NOMO-1 treated with DMSO at 0.1 percent for 48 hours (cell line): ENCODE results near the gene NPHP1.
"Not testable (repeated sequence)": the region's sequence is repeated elsewhere in the genome, so short reads cannot be mapped to it uniquely, and the experiment has no call there.

Source experiments
- DNase-seq: peaks from one replicate; lab custom pipeline; 2025; ENCODE audit not compliant: unreplicated experiment; lab: John Stamatoyannopoulos, UW

Gene NPHP1

DNA sequence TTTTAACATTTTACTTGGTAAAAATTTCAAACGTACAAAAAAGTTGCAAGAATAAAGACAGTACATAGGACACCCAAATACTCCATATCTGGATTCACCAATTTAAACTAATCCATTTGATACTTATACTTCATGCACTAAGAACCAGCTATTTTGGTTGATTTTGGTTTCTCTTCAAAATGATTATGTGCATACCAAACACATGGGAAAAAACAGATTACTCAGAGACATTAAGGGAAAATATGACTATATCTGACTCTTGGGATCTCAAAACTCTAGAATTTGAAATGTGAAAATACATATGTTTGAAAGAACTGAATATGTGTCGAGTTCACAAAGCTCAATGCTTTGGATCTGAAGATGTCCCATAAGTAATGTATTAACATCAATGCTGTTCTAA is 73.6 kb downstream of the NPHP1 start:
- no peak for DNase-seq

DNA sequence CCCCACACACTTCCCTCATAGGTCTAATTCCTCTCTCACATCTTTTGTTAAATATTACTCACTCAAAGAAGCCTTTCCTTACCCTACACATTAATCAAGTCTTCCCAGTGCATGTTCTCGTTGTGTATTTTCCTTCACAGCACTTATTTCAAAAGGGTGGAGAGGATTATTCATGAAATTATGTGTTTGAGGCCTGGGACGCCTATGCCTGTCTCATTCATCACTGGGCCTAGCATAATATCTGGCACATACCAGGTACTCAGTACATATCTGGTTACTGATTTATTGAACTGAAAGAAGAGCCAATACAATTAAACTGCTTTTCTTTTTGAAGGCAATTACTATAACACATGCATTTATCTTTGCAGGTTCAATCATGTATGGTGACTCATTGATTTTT is 74.1 kb downstream of the NPHP1 start:
- DNase-seq = no peak

DNA sequence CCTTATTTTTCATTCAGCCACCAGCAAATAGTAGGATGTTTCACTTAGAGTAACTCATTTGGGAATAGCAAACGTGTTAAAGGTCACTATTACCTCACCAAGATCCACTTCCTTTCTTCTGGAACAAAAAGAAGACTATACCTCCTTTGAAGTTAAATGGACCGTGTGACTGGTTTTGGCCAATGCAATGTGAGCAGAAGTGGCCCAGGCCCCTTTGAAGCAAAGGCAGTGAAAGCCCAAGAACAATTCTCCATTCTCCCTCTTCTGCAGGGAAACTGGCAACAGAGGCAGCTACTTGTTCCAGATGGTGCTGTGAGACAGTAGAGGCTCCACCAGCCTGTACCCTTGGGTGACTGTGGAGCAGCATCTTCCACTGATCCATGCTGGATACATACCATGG is 77.9 kb downstream of the NPHP1 start:
- DNase-seq = no peak

DNA sequence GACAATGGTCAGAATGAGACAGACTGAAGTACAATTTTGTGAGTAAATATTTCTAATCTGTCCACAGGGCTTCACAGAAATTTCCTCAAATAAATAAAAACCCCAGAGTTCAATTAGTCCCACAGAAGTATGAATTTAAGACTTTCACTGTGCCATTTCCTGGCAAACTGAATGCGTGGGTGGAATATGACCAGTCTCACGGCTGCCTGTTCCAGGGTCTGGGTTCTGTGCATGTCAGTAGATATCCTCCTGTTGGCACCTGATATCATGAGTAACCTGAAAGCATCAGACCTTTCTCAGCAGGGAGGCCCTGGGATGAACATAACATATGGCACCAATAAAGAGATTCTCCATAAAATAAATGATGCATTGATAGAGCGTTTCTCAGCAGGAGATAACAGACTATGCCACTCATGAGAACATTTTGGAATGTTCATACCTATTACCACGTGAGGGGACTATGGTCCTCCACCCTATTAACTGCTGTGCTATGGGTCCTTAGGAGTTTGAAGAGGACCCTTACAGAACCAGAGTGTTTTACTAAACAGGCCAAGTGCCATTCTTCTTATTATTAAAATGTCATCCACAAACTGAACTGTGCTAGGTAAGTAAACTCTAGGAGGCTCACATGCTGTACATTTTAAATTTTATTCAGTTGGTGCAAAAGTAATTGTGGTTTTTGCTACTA is 78.6 kb downstream of the NPHP1 start:
- no peak for DNase-seq

DNA sequence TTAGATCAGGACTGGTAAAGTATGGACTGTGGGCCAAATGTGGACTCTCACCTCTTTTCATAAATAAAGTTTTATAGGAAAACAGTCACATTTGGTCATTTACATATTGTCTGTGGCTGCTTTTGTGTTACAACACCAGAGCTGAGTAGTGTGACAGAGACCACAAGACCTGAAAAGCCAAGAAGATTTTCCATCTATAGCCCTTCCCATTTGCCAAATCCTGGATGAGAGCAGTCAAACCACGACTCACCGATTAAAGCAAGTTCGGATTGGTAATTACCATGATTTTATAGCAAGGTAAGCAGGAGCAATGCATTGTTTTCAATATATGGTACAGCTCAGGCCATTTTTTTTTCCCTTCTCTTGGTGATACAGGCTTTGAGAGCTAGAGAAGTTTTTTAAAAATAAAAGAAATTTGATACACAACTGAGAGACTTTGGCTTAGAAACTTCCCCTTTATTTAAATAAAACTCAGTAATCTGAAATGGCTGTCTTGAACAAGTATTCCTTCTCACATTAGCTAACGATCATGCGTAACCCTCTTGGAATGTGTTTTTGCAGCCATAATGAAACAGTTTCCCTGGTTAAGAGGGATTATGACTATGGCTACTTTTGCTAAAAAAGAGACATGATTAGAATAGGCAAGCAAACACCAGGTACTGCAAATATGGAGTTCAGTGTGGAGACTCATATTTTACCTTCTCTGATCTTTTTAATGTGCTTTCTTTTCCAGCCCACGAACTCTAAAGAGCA is 79.7 kb downstream of the NPHP1 start:
- no peak for DNase-seq

- DNase-seq = no peak
Measured at GRCh38 chr2:110124038-110124825, 80.6 kb downstream of the NPHP1 start.

GRCh38 chr2:110121592-110121991 is 83.2 kb downstream of the NPHP1 start:
- no peak for DNase-seq

DNA sequence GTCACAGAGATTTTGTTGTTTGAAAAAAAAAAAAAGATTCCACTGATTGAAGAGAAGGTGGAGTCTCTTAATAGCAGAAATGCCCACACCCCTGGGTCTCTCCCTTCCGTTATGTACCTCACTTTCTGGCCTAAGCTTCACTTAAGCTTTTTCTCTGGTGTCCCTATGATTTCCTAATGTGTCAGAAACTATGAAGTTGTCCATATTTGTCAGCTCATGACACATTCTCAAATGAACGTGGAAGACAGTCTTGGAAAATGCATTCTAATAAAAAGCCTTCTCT is 83.8 kb downstream of the NPHP1 start:
- DNase-seq = no peak

DNA sequence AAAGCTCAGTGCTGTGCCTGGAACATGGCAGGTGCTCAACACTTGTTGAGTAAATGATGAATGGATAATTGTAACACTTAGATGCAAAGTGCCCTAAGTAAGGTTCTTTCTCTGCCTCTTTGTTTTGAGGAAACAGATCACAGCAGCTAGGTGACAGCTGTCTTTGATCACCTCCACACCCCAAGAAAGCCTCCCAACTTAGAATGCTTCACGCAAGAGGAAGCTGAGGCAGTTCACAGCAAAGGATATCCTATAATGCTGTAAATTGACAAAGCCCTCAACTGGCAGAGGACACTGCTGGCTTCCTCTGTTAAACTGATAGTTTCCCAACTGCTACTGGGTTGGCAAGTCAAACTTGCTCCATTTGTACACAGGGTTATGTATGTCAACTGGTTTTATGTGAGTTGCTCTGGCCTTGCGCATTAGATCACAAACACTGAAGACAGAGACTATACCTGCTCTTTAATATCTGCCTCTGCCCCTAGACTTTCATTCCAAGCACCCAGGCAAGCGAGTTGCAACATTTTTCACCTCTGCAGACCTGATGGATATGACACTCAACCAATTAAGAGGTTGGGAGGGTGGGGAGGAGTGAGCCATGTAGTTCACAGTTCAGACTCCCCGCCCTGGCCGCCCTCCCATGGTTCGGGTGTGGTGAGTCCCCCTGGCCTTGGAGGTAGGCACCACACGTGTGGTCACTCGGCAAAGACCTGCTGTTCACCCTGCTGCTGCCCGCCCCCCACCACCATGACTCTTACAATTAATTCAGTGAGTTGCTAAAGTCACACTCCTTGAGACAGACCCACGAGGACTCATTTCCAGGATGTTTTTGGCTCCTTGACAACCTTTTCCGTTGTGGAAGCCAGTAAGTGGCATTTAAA is 84.4 kb downstream of the NPHP1 start:
- no peak for DNase-seq

DNA sequence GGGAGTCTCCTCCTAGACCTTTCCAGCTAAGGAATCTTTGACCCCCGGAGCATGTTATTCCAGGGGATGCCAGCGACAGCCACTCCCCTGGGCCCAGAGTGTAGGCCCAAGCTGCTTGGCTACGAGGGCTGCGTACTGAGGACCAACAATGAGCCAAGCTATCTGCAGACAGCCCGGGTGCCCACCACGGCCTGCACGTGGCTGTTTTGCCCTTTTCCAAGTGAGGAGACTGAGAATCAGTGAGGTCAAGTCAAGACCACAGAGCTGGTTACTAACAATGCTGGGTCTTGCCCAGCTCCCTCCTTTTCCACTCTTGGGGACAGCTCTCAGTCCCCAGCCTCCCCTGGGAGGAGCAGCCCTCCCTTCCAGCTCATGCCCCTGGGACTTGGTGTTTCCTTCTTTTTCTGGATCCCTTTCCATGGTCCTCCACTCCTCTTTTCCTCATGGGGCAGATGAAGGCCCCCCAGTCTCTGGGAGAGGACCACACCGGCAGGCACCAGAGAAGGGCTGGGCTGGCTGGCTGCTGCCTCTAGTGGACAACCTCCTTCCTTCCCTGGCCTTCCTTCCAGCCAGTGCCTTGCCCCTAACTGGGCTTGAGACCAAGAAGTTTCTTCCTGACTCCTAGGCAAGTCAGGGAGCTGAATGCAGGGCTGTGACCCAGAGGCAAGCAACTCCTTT is 88.6 kb downstream of the NPHP1 start:
- DNase-seq = no peak

- no peak for DNase-seq
Measured at GRCh38 chr2:110115291-110116032, 89.4 kb downstream of the NPHP1 start, which contains the start of gene MALL. MALL (minus strand) TSS chr2:110115822; CDS start chr2:110115792, 30 bp downstream.

GRCh38 chr2:110114831-110115255 is 90.0 kb downstream of the NPHP1 start:
- no peak for DNase-seq

GRCh38 chr2:110113961-110114591 is 90.7 kb downstream of the NPHP1 start:
- no peak for DNase-seq

- DNase-seq = not testable (repeated sequence)
Measured at GRCh38 chr2:110108291-110108690, 96.5 kb downstream of the NPHP1 start.

- no peak for DNase-seq
Measured at GRCh38 chr2:110107092-110108079, 97.4 kb downstream of the NPHP1 start.

GRCh38 chr2:110106642-110107041 is 98.2 kb downstream of the NPHP1 start:
- peak; percentile 21 for DNase-seq

DNA sequence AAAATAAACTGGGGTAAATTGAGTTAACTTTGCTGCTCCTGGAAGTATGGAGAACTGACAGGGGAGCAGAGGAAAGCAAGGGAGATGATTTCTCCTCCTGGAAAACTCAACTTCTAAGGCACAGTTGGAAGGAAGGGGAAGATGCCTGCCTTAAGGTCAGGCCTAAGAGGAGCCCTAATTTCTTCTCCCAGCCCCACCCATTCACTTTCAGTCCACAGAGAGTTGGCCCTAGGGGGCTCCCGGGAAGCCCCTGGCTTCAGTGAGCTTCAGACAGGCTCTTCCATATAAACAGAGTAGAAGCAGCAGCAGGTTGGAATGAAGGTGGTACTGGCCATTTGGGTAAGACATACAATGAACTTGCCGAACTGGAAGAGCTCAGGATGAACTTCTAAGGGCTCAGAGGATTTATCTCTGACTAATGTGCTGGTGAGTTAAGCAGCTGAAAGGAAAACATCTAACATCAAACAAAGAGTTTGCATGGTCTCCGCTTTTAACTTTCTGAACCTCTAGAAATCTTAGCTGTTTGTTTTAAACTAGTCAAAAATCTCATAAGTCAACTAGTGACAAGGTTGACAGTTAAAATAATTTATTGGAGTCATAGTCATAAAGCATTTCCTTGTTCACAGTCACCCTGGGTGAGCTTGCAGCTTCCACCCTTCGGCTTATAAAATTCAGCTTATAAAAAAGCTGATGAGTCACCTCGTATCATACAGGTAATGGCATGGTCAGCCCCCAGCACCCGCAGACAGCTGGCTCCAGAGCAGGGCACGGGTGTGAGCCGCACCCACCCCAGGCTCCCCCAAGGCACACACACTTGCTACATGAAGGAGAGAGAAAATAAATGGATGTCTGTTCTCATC is 99.0 kb downstream of the NPHP1 start:
- no peak for DNase-seq
